Measurements from ENCODE around the gene KLC1. TPM values are rescaled to one million over a fixed set of nuclear protein-coding genes. Genes with fewer than 3 reads are reported as not detected.
A peak's percentile ranks its signal among the peaks of the same experiment; 100 is the strongest.

KLC1 gene
- total RNA-seq, 2 donors from 2014 or later = 165 to 177 TPM

- DNase-seq (no peak), ATAC-seq (replicated peaks in 1 of 2) (no peak)
- no peak overlapping the region for H3K4me3 Mint-ChIP-seq
- H3K9me3 Mint-ChIP-seq = no peaks in the 10 kb centered on the region
- H3K27ac Mint-ChIP-seq = peak overlapping the region; percentile 67
- peaks cover 5 to 12% of the 10 kb centered on the region in 2 donors for H3K36me3 Mint-ChIP-seq (ENCODE audit: insufficient read depth in 2 of 2)
- no peaks in the 10 kb centered on the region for H3K27me3 Mint-ChIP-seq (ENCODE audit: low read depth)
- peaks cover 9% of the 10 kb centered on the region for H3K4me1 Mint-ChIP-seq (ENCODE audit: low read depth)
Observed at GRCh38 chr14:103654619-103655018, 25.6 kb downstream of the KLC1 start.

GRCh38 chr14:103656031-103656755 is 27.2 kb downstream of the KLC1 start:
- H3K9me3 Mint-ChIP-seq = no peaks in the 10 kb centered on the region
- no peak overlapping the region for H3K4me3 Mint-ChIP-seq
- H3K4me1 Mint-ChIP-seq (ENCODE audit: low read depth) = peaks cover 9% of the 10 kb centered on the region
- no peak for DNase-seq
- peaks cover 5 to 14% of the 10 kb centered on the region in 2 donors for H3K36me3 Mint-ChIP-seq (ENCODE audit: insufficient read depth in 2 of 2)
- ATAC-seq (replicated peaks in 1 of 2) = no peak
- peak overlapping the region; percentile 7 for H3K27ac Mint-ChIP-seq
- no peaks in the 10 kb centered on the region for H3K27me3 Mint-ChIP-seq (ENCODE audit: low read depth)

- DNase-seq (no peak), ATAC-seq (replicated peaks in 1 of 2) (no peak)
- Mint-ChIP-seq H3K27ac (peak overlapping the region; percentile 43), H3K4me3 (no peak overlapping the region), H3K4me1 (ENCODE audit: low read depth) (peaks cover 9% of the 10 kb centered on the region), H3K9me3 (no peaks in the 10 kb centered on the region), H3K36me3 (ENCODE audit: insufficient read depth in 2 of 2) (peaks cover 5 to 16% of the 10 kb centered on the region in 2 donors), H3K27me3 (ENCODE audit: low read depth) (no peaks in the 10 kb centered on the region)
Observed at GRCh38 chr14:103656756-103657133, 27.7 kb downstream of the KLC1 start.

GRCh38 chr14:103657471-103657870 is 28.5 kb downstream of the KLC1 start:
- H3K9me3 Mint-ChIP-seq = no peaks in the 10 kb centered on the region
- peaks cover 9% of the 10 kb centered on the region for H3K4me1 Mint-ChIP-seq (ENCODE audit: low read depth)
- no peaks in the 10 kb centered on the region for H3K27me3 Mint-ChIP-seq (ENCODE audit: low read depth)
- no peak for ATAC-seq (replicated peaks in 1 of 2)
- peaks cover 5 to 16% of the 10 kb centered on the region in 2 donors for H3K36me3 Mint-ChIP-seq (ENCODE audit: insufficient read depth in 2 of 2)
- H3K27ac Mint-ChIP-seq = no peak overlapping the region
- DNase-seq = no peak
- no peak overlapping the region for H3K4me3 Mint-ChIP-seq

GRCh38 chr14:103659631-103660030 is 30.6 kb downstream of the KLC1 start:
- DNase-seq = no peak
- ATAC-seq (replicated peaks in 1 of 2) = no peak
- no peak overlapping the region for H3K4me3 Mint-ChIP-seq
- H3K27ac Mint-ChIP-seq = no peak overlapping the region
- H3K4me1 Mint-ChIP-seq (ENCODE audit: low read depth) = no peaks in the 10 kb centered on the region
- no peaks in the 10 kb centered on the region for H3K27me3 Mint-ChIP-seq (ENCODE audit: low read depth)
- H3K36me3 Mint-ChIP-seq (ENCODE audit: insufficient read depth in 2 of 2) = peaks cover 3 to 9% of the 10 kb centered on the region in 2 donors
- no peaks in the 10 kb centered on the region for H3K9me3 Mint-ChIP-seq

- H3K27me3 Mint-ChIP-seq (ENCODE audit: low read depth) = no peaks in the 10 kb centered on the region
- H3K9me3 Mint-ChIP-seq = no peaks in the 10 kb centered on the region
- H3K36me3 Mint-ChIP-seq (ENCODE audit: insufficient read depth in 2 of 2) = peaks cover 1 to 7% of the 10 kb centered on the region in 2 donors
- H3K4me3 Mint-ChIP-seq = no peak overlapping the region
- DNase-seq (no peak), ATAC-seq (replicated peaks in 1 of 2) (no peak)
- no peaks in the 10 kb centered on the region for H3K4me1 Mint-ChIP-seq (ENCODE audit: low read depth)
- no peak overlapping the region for H3K27ac Mint-ChIP-seq
Observed at GRCh38 chr14:103662029-103662428, 33.0 kb downstream of the KLC1 start.

GRCh38 chr14:103662591-103662990 is 33.6 kb downstream of the KLC1 start:
- no peaks in the 10 kb centered on the region for H3K4me1 Mint-ChIP-seq (ENCODE audit: low read depth)
- H3K27ac Mint-ChIP-seq = no peak overlapping the region
- no peak overlapping the region for H3K4me3 Mint-ChIP-seq
- H3K9me3 Mint-ChIP-seq = no peaks in the 10 kb centered on the region
- peaks cover 1 to 7% of the 10 kb centered on the region in 2 donors for H3K36me3 Mint-ChIP-seq (ENCODE audit: insufficient read depth in 2 of 2)
- ATAC-seq (replicated peaks in 1 of 2) = no peak
- DNase-seq = no peak
- H3K27me3 Mint-ChIP-seq (ENCODE audit: low read depth) = no peaks in the 10 kb centered on the region

GRCh38 chr14:103663506-103663905 is 34.5 kb downstream of the KLC1 start:
- no peaks in the 10 kb centered on the region for H3K9me3 Mint-ChIP-seq
- H3K27me3 Mint-ChIP-seq (ENCODE audit: low read depth) = no peaks in the 10 kb centered on the region
- DNase-seq (no peak), ATAC-seq (replicated peaks in 1 of 2) (no peak)
- peaks cover 0 to 7% of the 10 kb centered on the region in 2 donors for H3K36me3 Mint-ChIP-seq (ENCODE audit: insufficient read depth in 2 of 2)
- H3K27ac Mint-ChIP-seq = no peak overlapping the region
- H3K4me1 Mint-ChIP-seq (ENCODE audit: low read depth) = no peaks in the 10 kb centered on the region
- no peak overlapping the region for H3K4me3 Mint-ChIP-seq

- Mint-ChIP-seq H3K4me1 (ENCODE audit: low read depth) (no peaks in the 10 kb centered on the region), H3K36me3 (ENCODE audit: insufficient read depth in 2 of 2) (peaks cover under 1 to 19% of the 10 kb centered on the region in 2 donors), H3K27ac (no peak overlapping the region), H3K9me3 (no peaks in the 10 kb centered on the region), H3K27me3 (ENCODE audit: low read depth) (no peaks in the 10 kb centered on the region), H3K4me3 (no peak overlapping the region)
- DNase-seq = no peak
- ATAC-seq (replicated peaks in 1 of 2) = peak; percentile 34 to 70
Observed at GRCh38 chr14:103667671-103668070, 38.7 kb downstream of the KLC1 start.

GRCh38 chr14:103668117-103668516 is 39.1 kb downstream of the KLC1 start:
- Mint-ChIP-seq H3K4me3 (no peak overlapping the region), H3K4me1 (ENCODE audit: low read depth) (no peaks in the 10 kb centered on the region), H3K9me3 (no peaks in the 10 kb centered on the region), H3K27me3 (ENCODE audit: low read depth) (no peaks in the 10 kb centered on the region), H3K27ac (no peak overlapping the region), H3K36me3 (ENCODE audit: insufficient read depth in 2 of 2) (peaks cover 4 to 21% of the 10 kb centered on the region in 2 donors)
- ATAC-seq (replicated peaks in 1 of 2) = peak in 1 of 2 donors; percentile 17
- no peak for DNase-seq

GRCh38 chr14:103669370-103669769 is 40.4 kb downstream of the KLC1 start:
- Mint-ChIP-seq H3K4me3 (no peak overlapping the region), H3K36me3 (ENCODE audit: insufficient read depth in 2 of 2) (peaks cover 7 to 25% of the 10 kb centered on the region in 2 donors), H3K27me3 (ENCODE audit: low read depth) (no peaks in the 10 kb centered on the region), H3K9me3 (no peaks in the 10 kb centered on the region), H3K4me1 (ENCODE audit: low read depth) (no peaks in the 10 kb centered on the region), H3K27ac (no peak overlapping the region)
- no peak for ATAC-seq (replicated peaks in 1 of 2)
- DNase-seq = no peak

GRCh38 chr14:103671911-103672310 is 42.9 kb downstream of the KLC1 start:
- Mint-ChIP-seq H3K27me3 (ENCODE audit: low read depth) (no peaks in the 10 kb centered on the region), H3K36me3 (ENCODE audit: insufficient read depth in 2 of 2) (peaks cover 12 to 28% of the 10 kb centered on the region in 2 donors), H3K9me3 (no peaks in the 10 kb centered on the region), H3K4me1 (ENCODE audit: low read depth) (no peaks in the 10 kb centered on the region), H3K27ac (no peak overlapping the region), H3K4me3 (no peak overlapping the region)
- DNase-seq (no peak), ATAC-seq (replicated peaks in 1 of 2) (no peak)

GRCh38 chr14:103675957-103676356 is 46.9 kb downstream of the KLC1 start:
- Mint-ChIP-seq H3K4me1 (ENCODE audit: low read depth) (no peaks in the 10 kb centered on the region), H3K36me3 (ENCODE audit: insufficient read depth in 2 of 2) (peaks cover 12 to 30% of the 10 kb centered on the region in 2 donors), H3K27me3 (ENCODE audit: low read depth) (no peaks in the 10 kb centered on the region), H3K4me3 (no peak overlapping the region), H3K27ac (no peak overlapping the region), H3K9me3 (no peaks in the 10 kb centered on the region)
- ATAC-seq (replicated peaks in 1 of 2) (no peak), DNase-seq (no peak)
